SK-N-SH (cell line): ENCODE measurements around the gene ANO2. TPM values are rescaled to one million over a fixed set of nuclear protein-coding genes. Genes with fewer than 3 reads are reported as not detected.

Experiments used
- CTCF ChIA-PET: fragments of 300-600, 350-600 bp; formaldehyde crosslinking; extraction: SDS; loops from one replicate; lab custom pipeline; 2021; lab: Yijun Ruan, JAX
- POLR2A ChIA-PET: fragments of 350-600 bp; sonication (Branson Sonifier 250); formaldehyde crosslinking; extraction: SDS; loops from one replicate; lab custom pipeline; 2020; ENCODE audit warnings: antibody characterized with exemption, inconsistent platforms; lab: Yijun Ruan, JAX
- DNase-seq: peaks from one replicate; pipeline ENCODE4 v3.0.0; 2012
- H2AFZ ChIP-seq: fragments of 200-600 bp; sonication (generic); 2 replicates; pipeline ENCODE4 v1.8.1; 2016; ENCODE audit warnings: antibody characterized with exemption, mild to moderate bottlenecking, low read depth
- H3F3A ChIP-seq: fragments of 200-600 bp; sonication (generic); replicated peaks from 2 replicates; pipeline ENCODE3; 2016; ENCODE audit warnings: antibody characterized with exemption, mild to moderate bottlenecking; ENCODE audit not compliant: insufficient read depth
- H3K27ac ChIP-seq, 2 experiments: fragments of 200-500 bp in 1 of 2; fragments of 200-600 bp in 1 of 2; sonication (Bioruptor generic) in 1 of 2; sonication (generic), shearing (Covaris generic) in 1 of 2; 2 replicates each; pipeline versions ENCODE4 v1.5.1 to v1.6.1; 2014 to 2016; ENCODE audit warnings: low read depth in 2 of 2, inconsistent platforms in 1 of 2, low read length in 1 of 2, mild to moderate bottlenecking in 1 of 2, mixed read lengths in 1 of 2
- H3K27me3 ChIP-seq: fragments of 200-600 bp; sonication (generic), shearing (Covaris generic); 2 replicates; pipeline ENCODE4 v1.6.1; 2016; ENCODE audit warnings: mixed run types; ENCODE audit not compliant: insufficient read depth
- H3K36me3 ChIP-seq, 2 experiments: fragments of 200-500 bp in 1 of 2; fragments of 200-600 bp in 1 of 2; sonication (Bioruptor generic) in 1 of 2; sonication (generic) in 1 of 2; replicated peaks in 1 of 2; 2 replicates each; pipeline versions ENCODE3 to v1.5.1; 2014 to 2016; ENCODE audit warnings: low read length in 1 of 2, mild to moderate bottlenecking in 1 of 2; ENCODE audit not compliant: insufficient read depth in 2 of 2, control insufficient read depth in 1 of 2
- H3K4me1 ChIP-seq, 2 experiments: fragments of 200-500 bp in 1 of 2; fragments of 200-600 bp in 1 of 2; sonication (Bioruptor generic) in 1 of 2; sonication (generic), shearing (Covaris generic) in 1 of 2; 2 replicates each; pipeline versions ENCODE4 v1.5.1 to v1.6.1; 2014 to 2016; ENCODE audit warnings: low read depth in 1 of 2, low read length in 1 of 2, mixed run types in 1 of 2; ENCODE audit not compliant: insufficient read depth in 2 of 2, control insufficient read depth in 1 of 2
- H3K4me2 ChIP-seq: fragments of 200-600 bp; sonication (generic), shearing (Covaris generic); 2 replicates; pipeline ENCODE4 v1.6.1; 2017; ENCODE audit warnings: mixed run types
- H3K4me3 ChIP-seq, 2 experiments: fragments of 200-500 bp in 1 of 2; fragments of 200-600 bp in 1 of 2; sonication (Bioruptor generic) in 1 of 2; sonication (generic), shearing (Covaris generic) in 1 of 2; 2 replicates each; pipeline versions ENCODE4 v1.5.1 to v1.8.1; 2014 to 2016; ENCODE audit warnings: low read depth in 2 of 2, inconsistent platforms in 1 of 2, low read length in 1 of 2, mild to moderate bottlenecking in 1 of 2, mixed read lengths in 1 of 2, moderate library complexity in 1 of 2
- H3K79me2 ChIP-seq: fragments of 200-600 bp; sonication (generic); 2 replicates; pipeline ENCODE4 v1.8.1; 2017; ENCODE audit warnings: mild to moderate bottlenecking; ENCODE audit not compliant: insufficient read depth
- H3K9ac ChIP-seq: fragments of 200-600 bp; sonication (generic); 2 replicates; pipeline ENCODE4 v1.6.1; 2017; ENCODE audit warnings: mixed run types
- H3K9me2 ChIP-seq: fragments of 200-600 bp; sonication (generic); 2 replicates; pipeline ENCODE4 v1.6.1; 2017; ENCODE audit warnings: mixed run types
- H3K9me3 ChIP-seq: fragments of 200-600 bp; sonication (generic); 2 replicates; pipeline ENCODE4 v1.6.1; 2017; ENCODE audit warnings: mixed run types, mild to moderate bottlenecking, moderate library complexity
- H4K20me1 ChIP-seq: fragments of 200-600 bp; sonication (generic); 2 replicates; pipeline ENCODE4 v1.6.1; 2017; ENCODE audit warnings: mild to moderate bottlenecking, mixed run types; ENCODE audit not compliant: insufficient read depth
- CHD2 ChIP-seq: fragments of 150-350 bp; IDR thresholded peaks from 2 replicates; pipeline ENCODE4 v1.6.1; 2018; ENCODE audit warnings: low read length; ENCODE audit not compliant: partially characterized antibody
- ELF1 ChIP-seq: IDR thresholded peaks from 2 replicates; pipeline ENCODE4 v1.4.0; 2012
- EZH2phosphoT487 ChIP-seq: fragments of 200-600 bp; sonication (generic); IDR thresholded peaks from 2 replicates; pipeline ENCODE4 v1.6.1; 2017; ENCODE audit warnings: low read depth, mixed run types, mild to moderate bottlenecking, antibody characterized with exemption, moderate library complexity, borderline replicate concordance
- FOSL2 ChIP-seq: IDR thresholded peaks from 2 replicates; pipeline ENCODE4 v1.4.0; 2012; ENCODE audit warnings: low read depth, mild to moderate bottlenecking, moderate library complexity, borderline replicate concordance
- FOXJ3 ChIP-seq: sonication (generic); formaldehyde crosslinking; IDR thresholded peaks from 2 replicates; pipeline ENCODE4 v1.5.1; 2020; ENCODE audit warnings: mild to moderate bottlenecking, missing genetic modification reagents
- GABPA ChIP-seq: IDR thresholded peaks from 2 replicates; pipeline ENCODE4 v1.4.0; 2012; ENCODE audit warnings: low read depth, mild to moderate bottlenecking
- JUND ChIP-seq: IDR thresholded peaks from 2 replicates; pipeline ENCODE4 v1.4.0; 2012
- MEF2A ChIP-seq: IDR thresholded peaks from 2 replicates; pipeline ENCODE4 v1.4.0; 2012; ENCODE audit warnings: low read depth, borderline replicate concordance
- NFIC ChIP-seq: IDR thresholded peaks from 2 replicates; pipeline ENCODE4 v1.4.0; 2012; ENCODE audit warnings: borderline replicate concordance
- NRF1 ChIP-seq: IDR thresholded peaks from 2 replicates; pipeline ENCODE4 v1.6.1; 2012; ENCODE audit warnings: low read depth, mild to moderate bottlenecking, low read length
- POLR2AphosphoS5 ChIP-seq: IDR thresholded peaks from 2 replicates; pipeline ENCODE4 v1.6.1; 2012; ENCODE audit warnings: low read depth, low read length
- RAD21 ChIP-seq: IDR thresholded peaks from 2 replicates; pipeline ENCODE4 v1.6.1; 2012; ENCODE audit warnings: mild to moderate bottlenecking, low read length
- RCOR1 ChIP-seq: fragments of 150-350 bp; IDR thresholded peaks from 2 replicates; pipeline ENCODE4 v1.6.1; 2017; ENCODE audit warnings: antibody characterized with exemption, low read length
- RFX5 ChIP-seq: IDR thresholded peaks from 2 replicates; pipeline ENCODE4 v1.6.1; 2012; ENCODE audit warnings: mild to moderate bottlenecking, improper control_type of control experiment, low read length
- RXRA ChIP-seq: IDR thresholded peaks from 2 replicates; pipeline ENCODE4 v1.4.0; 2012; ENCODE audit warnings: low read depth, mild to moderate bottlenecking, borderline replicate concordance
- SIN3A ChIP-seq: IDR thresholded peaks from 2 replicates; pipeline ENCODE4 v1.6.1; 2012; ENCODE audit warnings: low read depth, mild to moderate bottlenecking, low read length, moderate library complexity, borderline replicate concordance
- TAF1 ChIP-seq: IDR thresholded peaks from 2 replicates; pipeline ENCODE4 v1.6.1; 2012; ENCODE audit warnings: low read depth, mild to moderate bottlenecking, low read length, moderate library complexity, borderline replicate concordance
- TEAD4 ChIP-seq: IDR thresholded peaks from 2 replicates; pipeline ENCODE4 v1.4.0; 2012; ENCODE audit warnings: mild to moderate bottlenecking, borderline replicate concordance; ENCODE audit not compliant: insufficient read depth
- WGBS: methylation state at CpG from one replicate; pipeline ENCODE4 v1.1.6; 2017; ENCODE audit warnings: low lambda C conversion rate; 5-methylcytosine and 5-hydroxymethylcytosine counted together
- polyA plus RNA-seq, 3 experiments: library from polyadenylated mRNA; depleted of rRNA; stranded (reverse); fragments of >200 nt; gene quantifications; 2 replicates each; pipeline ENCODE4 v1.2.3, GENCODE V29; 2012
- TF ChIP-seq, protein P1 (sequence below): IDR thresholded peaks from 2 replicates; pipeline ENCODE4 v1.4.0; 2012; ENCODE audit warnings: low read depth
- TF ChIP-seq, protein P2 (sequence below): fragments of 150-350 bp; IDR thresholded peaks from 2 replicates; pipeline ENCODE4 v1.6.1; 2016; ENCODE audit warnings: mild to moderate bottlenecking, low read depth, low read length
- TF ChIP-seq, protein P3 (sequence below): fragments of 200-600 bp; sonication (generic); IDR thresholded peaks from 2 replicates; pipeline ENCODE4 v1.6.1; 2017; ENCODE audit warnings: antibody characterized with exemption, mild to moderate bottlenecking, moderate library complexity

The ANO2 gene
- polyA plus RNA-seq, 1 of the 3 experiments (the other 2 are of a cell fraction): not detected

DNA sequence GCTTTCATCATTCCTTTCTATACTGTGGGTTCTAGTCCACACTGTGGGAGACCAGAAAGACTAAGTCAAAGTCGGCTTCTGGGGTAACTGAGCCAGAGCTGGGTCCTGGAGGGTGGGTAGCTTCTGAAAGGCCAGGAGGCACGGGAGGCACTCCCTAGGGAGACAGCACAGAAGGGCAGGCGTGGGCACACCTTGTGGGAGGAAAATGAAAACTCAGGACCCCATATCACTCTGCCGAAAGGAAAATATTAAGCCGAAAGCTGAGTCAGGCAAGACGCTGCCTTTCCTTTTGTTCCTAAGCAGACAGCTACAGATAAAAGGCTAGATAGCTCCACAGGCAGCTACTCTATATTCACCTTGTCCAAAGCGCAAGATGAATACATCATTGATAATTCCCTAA is 20.7 kb downstream of the ANO2 start:
- Histone ChIP-seq H3K9me3 (no peaks in the 10 kb centered on the region), H3K4me2 (no peak overlapping the region), H3K27me3 (peaks cover 12% of the 10 kb centered on the region; the same call in 1 of the 2 replicates)
- no peak for TF ChIP-seq CHD2
- TF ChIP-seq, all 33 proteins: peak for 0
- ChIA-PET POLR2A (no interaction called here), CTCF (no interaction called here)
- no peak overlapping the region for H3K27ac ChIP-seq
- no peaks in the 10 kb centered on the region for H4K20me1 ChIP-seq
- no peak overlapping the region for H3K4me3 ChIP-seq
- no peak overlapping the region for H2AFZ ChIP-seq
- no peaks in the 10 kb centered on the region for H3K36me3 ChIP-seq
- no peaks in the 10 kb centered on the region for H3K9me2 ChIP-seq
- H3K4me1 ChIP-seq: no peaks in the 10 kb centered on the region
- no peak overlapping the region for H3K9ac ChIP-seq
- WGBS: 31% methylated on average over 7 of the region's 7 CpGs
- no peaks in the 10 kb centered on the region for H3K79me2 ChIP-seq
- no peaks in the 10 kb centered on the region for H3F3A ChIP-seq
- no peak for DNase-seq

DNA sequence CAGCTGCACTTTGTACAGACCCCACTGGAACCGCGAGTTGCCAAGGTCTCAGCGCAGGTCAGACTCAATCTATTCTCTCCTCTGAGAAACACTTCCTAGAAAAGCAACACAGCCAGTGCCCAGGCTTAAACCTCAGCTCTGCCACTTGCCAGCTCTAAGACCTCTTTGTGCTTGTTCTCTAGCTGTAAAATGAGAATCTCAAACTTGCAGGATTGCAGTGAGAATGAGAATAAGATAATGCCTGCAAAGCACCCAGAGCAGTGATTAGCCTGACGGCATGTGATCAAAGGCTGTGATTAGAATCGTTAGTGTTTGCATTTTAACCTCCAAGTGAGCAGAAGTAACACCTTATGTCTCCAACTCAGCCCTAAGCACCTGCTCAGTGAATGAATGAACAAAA is 21.3 kb downstream of the ANO2 start:
- Histone ChIP-seq H4K20me1 (no peaks in the 10 kb centered on the region), H3K4me3 (no peak overlapping the region), H3K27me3 (peaks cover 12% of the 10 kb centered on the region; the same call in 1 of the 2 replicates), H3F3A (no peaks in the 10 kb centered on the region), H3K36me3 (no peaks in the 10 kb centered on the region), H3K9me2 (no peaks in the 10 kb centered on the region), H3K79me2 (no peaks in the 10 kb centered on the region), H2AFZ (no peak overlapping the region), H3K27ac (no peak overlapping the region), H3K9ac (no peak overlapping the region), H3K4me2 (no peak overlapping the region)
- 23% methylated on average over 5 of the region's 5 CpGs for WGBS
- ChIA-PET POLR2A (no interaction called here), CTCF (no interaction called here)
- no peak for DNase-seq
- TF ChIP-seq RXRA (no peak), POLR2AphosphoS5 (no peak), GABPA (no peak), EZH2phosphoT487 (no peak), TEAD4 (no peak), FOSL2 (no peak), NFIC (no peak), RAD21 (no peak), MEF2A (no peak), RCOR1 (no peak), FOXJ3 (CRISPR knock-in tag) (no peak)
- TF ChIP-seq, protein P1, sequence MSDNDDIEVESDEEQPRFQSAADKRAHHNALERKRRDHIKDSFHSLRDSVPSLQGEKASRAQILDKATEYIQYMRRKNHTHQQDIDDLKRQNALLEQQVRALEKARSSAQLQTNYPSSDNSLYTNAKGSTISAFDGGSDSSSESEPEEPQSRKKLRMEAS: no peak
- TF ChIP-seq, all 33 proteins: peak for 0
- H3K4me1 ChIP-seq: no peaks in the 10 kb centered on the region
- H3K9me3 ChIP-seq: no peaks in the 10 kb centered on the region

DNA sequence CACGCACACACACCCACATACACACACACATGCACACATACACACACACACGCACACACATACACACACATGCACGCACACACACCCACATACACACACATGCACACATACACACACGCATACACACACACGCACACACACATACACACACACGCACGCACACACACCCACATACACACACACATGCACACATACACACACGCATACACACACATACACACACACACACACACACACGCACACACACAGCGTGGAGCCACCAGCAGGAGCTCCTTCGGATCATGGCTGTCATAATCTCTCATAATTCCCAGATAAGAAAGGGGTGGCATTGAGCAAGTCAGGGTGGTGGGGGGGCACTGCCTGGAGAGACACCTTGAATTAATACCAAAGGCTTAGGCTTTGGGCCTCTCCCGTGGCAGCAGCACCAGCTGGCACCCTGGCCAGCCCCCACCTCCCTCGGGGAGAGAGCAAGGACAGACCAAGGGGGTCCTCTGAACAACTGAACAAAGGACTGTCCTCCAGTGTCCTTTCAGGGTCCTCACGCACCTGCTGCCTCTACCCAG is 21.9 kb downstream of the ANO2 start:
- WGBS: 36% methylated on average over 12 of the region's 14 CpGs
- POLR2A ChIA-PET: no interaction called here

More for the DNA sequence above, 21.9 kb downstream of the ANO2 start:
- Histone ChIP-seq H3K79me2 (no peaks in the 10 kb centered on the region), H3K9me3 (no peaks in the 10 kb centered on the region), H3K4me3 (no peak overlapping the region), H3K27me3 (peaks cover 12% of the 10 kb centered on the region; the same call in 1 of the 2 replicates), H2AFZ (no peak overlapping the region), H3F3A (no peaks in the 10 kb centered on the region), H3K9ac (no peak overlapping the region), H3K9me2 (no peaks in the 10 kb centered on the region), H3K36me3 (no peaks in the 10 kb centered on the region), H3K27ac (no peak overlapping the region), H3K4me2 (no peak overlapping the region), H4K20me1 (no peaks in the 10 kb centered on the region), H3K4me1 (no peaks in the 10 kb centered on the region)
- DNase-seq: no peak
- CTCF ChIA-PET: no interaction called here
- no peak for TF ChIP-seq SIN3A
- TF ChIP-seq RAD21: no peak
- TF ChIP-seq, protein P2, sequence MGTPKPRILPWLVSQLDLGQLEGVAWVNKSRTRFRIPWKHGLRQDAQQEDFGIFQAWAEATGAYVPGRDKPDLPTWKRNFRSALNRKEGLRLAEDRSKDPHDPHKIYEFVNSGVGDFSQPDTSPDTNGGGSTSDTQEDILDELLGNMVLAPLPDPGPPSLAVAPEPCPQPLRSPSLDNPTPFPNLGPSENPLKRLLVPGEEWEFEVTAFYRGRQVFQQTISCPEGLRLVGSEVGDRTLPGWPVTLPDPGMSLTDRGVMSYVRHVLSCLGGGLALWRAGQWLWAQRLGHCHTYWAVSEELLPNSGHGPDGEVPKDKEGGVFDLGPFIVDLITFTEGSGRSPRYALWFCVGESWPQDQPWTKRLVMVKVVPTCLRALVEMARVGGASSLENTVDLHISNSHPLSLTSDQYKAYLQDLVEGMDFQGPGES: no peak
- TF ChIP-seq JUND: no peak
- TF ChIP-seq NRF1: no peak
- no peak for TF ChIP-seq NFIC
- no peak for TF ChIP-seq EZH2phosphoT487
- no peak for TF ChIP-seq MEF2A
- no peak for TF ChIP-seq TAF1
- TF ChIP-seq, protein P3, sequence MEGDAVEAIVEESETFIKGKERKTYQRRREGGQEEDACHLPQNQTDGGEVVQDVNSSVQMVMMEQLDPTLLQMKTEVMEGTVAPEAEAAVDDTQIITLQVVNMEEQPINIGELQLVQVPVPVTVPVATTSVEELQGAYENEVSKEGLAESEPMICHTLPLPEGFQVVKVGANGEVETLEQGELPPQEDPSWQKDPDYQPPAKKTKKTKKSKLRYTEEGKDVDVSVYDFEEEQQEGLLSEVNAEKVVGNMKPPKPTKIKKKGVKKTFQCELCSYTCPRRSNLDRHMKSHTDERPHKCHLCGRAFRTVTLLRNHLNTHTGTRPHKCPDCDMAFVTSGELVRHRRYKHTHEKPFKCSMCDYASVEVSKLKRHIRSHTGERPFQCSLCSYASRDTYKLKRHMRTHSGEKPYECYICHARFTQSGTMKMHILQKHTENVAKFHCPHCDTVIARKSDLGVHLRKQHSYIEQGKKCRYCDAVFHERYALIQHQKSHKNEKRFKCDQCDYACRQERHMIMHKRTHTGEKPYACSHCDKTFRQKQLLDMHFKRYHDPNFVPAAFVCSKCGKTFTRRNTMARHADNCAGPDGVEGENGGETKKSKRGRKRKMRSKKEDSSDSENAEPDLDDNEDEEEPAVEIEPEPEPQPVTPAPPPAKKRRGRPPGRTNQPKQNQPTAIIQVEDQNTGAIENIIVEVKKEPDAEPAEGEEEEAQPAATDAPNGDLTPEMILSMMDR: no peak
- TF ChIP-seq ELF1: no peak
- no peak for TF ChIP-seq RFX5
